Immature natural killer cell (primary cell): ENCODE results near the gene CFLAR. TPM values are rescaled to one million over a fixed set of nuclear protein-coding genes. Genes with fewer than 3 reads are reported as not detected.
"Not testable (repeated sequence)": the region's sequence is repeated elsewhere in the genome, so short reads cannot be mapped to it uniquely, and the experiment has no call there.

ENCODE experiments used
- DNase-seq, 3 donors: peaks; one replicate each; pipeline ENCODE4 v3.0.0; 2022; ENCODE audit warnings: mixed read lengths in 1 of 3
- H3K27ac Mint-ChIP-seq, 6 donors: one replicate each; pipeline ENCODE4 v1.8.0; 2020; ENCODE audit warnings: mixed read lengths in 6 of 6, mild to moderate bottlenecking in 5 of 6, inconsistent platforms in 4 of 6, moderate library complexity in 3 of 6
- H3K27me3 Mint-ChIP-seq, 3 donors: one replicate each; pipeline ENCODE4 v1.8.0; 2020 to 2021; ENCODE audit warnings: low read depth in 3 of 3, mild to moderate bottlenecking in 3 of 3, mixed read lengths in 3 of 3, moderate library complexity in 3 of 3, inconsistent platforms in 1 of 3
- H3K36me3 Mint-ChIP-seq, 3 donors: one replicate each; pipeline ENCODE4 v1.8.0; 2020; ENCODE audit warnings: mixed read lengths in 3 of 3, inconsistent platforms in 2 of 3, mild to moderate bottlenecking in 2 of 3
- H3K4me1 Mint-ChIP-seq, 2 donors: one replicate each; pipeline ENCODE4 v1.8.0; 2020; ENCODE audit warnings: inconsistent platforms in 2 of 2, mild to moderate bottlenecking in 2 of 2, mixed read lengths in 2 of 2, moderate library complexity in 1 of 2
- H3K4me3 Mint-ChIP-seq, 5 donors: one replicate each; pipeline ENCODE4 v1.8.0; 2020; ENCODE audit warnings: mild to moderate bottlenecking in 5 of 5, mixed read lengths in 5 of 5, inconsistent platforms in 3 of 5, moderate library complexity in 3 of 5
- H3K9me3 Mint-ChIP-seq, 6 donors: one replicate each; pipeline ENCODE4 v1.8.0; 2020; ENCODE audit warnings: mild to moderate bottlenecking in 6 of 6, mixed read lengths in 6 of 6, inconsistent platforms in 4 of 6, moderate library complexity in 3 of 6
- polyA plus RNA-seq, 3 donors: library from polyadenylated mRNA; unstranded; fragments of 300-500 nt; fragmentation: Illumina TruSeq; gene quantifications; one replicate each; pipeline ENCODE4 v1.2.3, GENCODE V29; 2021

CFLAR gene
- polyA plus RNA-seq, 3 donors from 2014 or later = 167 to 262 (median 242) TPM

- peaks cover 6 to 32% of the 10 kb centered on the region in 2 donors for H3K4me1 Mint-ChIP-seq
- H3K27me3 Mint-ChIP-seq = no peaks in the 10 kb centered on the region
- H3K9me3 Mint-ChIP-seq = no peaks in the 10 kb centered on the region
- DNase-seq = no peak
- peaks cover 18 to 35% (median 26%) of the 10 kb centered on the region in 3 donors for H3K36me3 Mint-ChIP-seq
- H3K4me3 Mint-ChIP-seq = no peak overlapping the region
- peak overlapping the region in 5 of 6 donors; percentile 19 to 76 (median 62) for H3K27ac Mint-ChIP-seq
Observed at GRCh38 chr2:201144101-201145051, 28.4 kb downstream of the CFLAR start.

- DNase-seq = no peak
- Mint-ChIP-seq H3K9me3 (no peaks in the 10 kb centered on the region), H3K4me3 (no peak overlapping the region), H3K36me3 (peaks cover 11 to 48% (median 30%) of the 10 kb centered on the region in 3 donors), H3K27ac (peak overlapping the region; percentile 38 to 87 (median 73)), H3K27me3 (no peaks in the 10 kb centered on the region), H3K4me1 (peaks cover 37 to 54% of the 10 kb centered on the region in 2 donors)
Observed at GRCh38 chr2:201148434-201148990, 32.5 kb downstream of the CFLAR start.

DNA sequence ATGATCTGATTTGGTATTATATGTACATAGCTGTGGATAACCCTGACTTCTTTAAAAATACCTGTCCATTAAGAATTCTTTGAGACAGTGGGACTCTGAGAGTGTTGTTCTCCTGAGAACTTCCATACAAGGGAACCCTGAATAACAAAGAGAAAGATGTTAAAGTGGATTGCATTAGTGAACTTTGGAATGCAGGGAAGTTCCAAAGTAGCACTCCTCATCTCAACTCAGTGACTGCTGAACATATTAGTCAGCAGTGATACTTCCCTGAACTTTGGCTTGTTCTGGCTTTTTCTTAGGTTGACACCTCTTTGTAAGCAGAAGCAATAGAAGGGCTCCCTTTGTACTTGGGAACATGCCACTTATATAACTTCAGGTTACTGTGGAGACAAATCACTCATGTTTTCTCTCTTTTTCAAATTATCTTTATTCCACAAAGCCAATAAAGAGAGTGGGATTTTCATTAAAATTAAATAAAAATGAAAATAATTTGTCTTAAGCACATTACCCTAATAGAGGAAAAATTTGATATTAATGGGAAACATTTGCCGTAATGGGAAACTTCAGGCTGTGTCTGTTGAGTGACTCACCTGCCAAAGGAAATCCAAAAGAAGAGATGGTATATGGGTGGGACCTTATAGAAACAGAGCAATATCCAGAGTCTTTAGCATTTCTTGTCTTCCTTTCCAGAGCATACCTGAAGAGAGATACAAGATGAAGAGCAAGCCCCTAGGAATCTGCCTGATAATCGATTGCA lies 33.3 kb downstream of the CFLAR start:
- Mint-ChIP-seq H3K4me3 (no peak overlapping the region), H3K36me3 (peaks cover 11 to 49% (median 30%) of the 10 kb centered on the region in 3 donors), H3K27me3 (no peaks in the 10 kb centered on the region), H3K27ac (peak overlapping the region; percentile 38 to 87 (median 82)), H3K4me1 (peaks cover 37 to 56% of the 10 kb centered on the region in 2 donors), H3K9me3 (no peaks in the 10 kb centered on the region)
- DNase-seq = no peak

- H3K27ac Mint-ChIP-seq = peak overlapping the region; percentile 28 to 84 (median 61)
- peaks cover 39 to 62% of the 10 kb centered on the region in 2 donors for H3K4me1 Mint-ChIP-seq
- not testable (repeated sequence) for H3K9me3 Mint-ChIP-seq, H3K27me3 Mint-ChIP-seq, DNase-seq, H3K4me3 Mint-ChIP-seq
- H3K36me3 Mint-ChIP-seq = peaks cover 11 to 55% (median 33%) of the 10 kb centered on the region in 3 donors
Observed at GRCh38 chr2:201149821-201150165, 33.8 kb downstream of the CFLAR start.

DNA sequence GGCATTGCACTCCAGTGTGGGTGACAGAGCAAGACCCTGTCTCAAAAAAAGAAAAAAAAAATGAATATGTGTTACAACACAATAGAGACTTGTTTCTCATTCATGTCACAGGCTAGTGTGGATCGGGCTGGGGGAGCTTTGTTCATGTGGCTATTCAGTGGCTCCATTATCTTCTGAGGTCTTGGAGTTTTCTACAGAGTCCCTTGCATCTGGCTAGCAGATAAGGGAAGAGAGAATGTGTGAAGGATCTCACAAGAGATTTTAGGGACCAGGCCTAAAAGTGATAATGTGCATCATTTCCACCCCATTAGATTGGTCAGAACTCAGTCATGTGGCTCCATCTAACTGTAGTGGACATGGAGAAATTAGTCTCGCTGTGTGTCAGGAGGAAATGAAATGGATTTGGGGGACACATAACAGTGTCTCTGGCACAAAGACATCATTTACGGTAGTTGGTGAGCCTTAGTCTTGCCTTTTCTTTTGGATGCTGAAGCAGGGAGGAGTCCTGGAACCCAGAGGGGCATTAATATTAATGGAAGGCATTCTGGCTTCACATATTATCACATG lies 34.6 kb downstream of the CFLAR start:
- Mint-ChIP-seq H3K27me3 (no peaks in the 10 kb centered on the region), H3K4me3 (peak overlapping the region in 1 of 5 donors; percentile 25), H3K9me3 (no peaks in the 10 kb centered on the region), H3K27ac (peak overlapping the region; percentile 81 to 93 (median 90)), H3K36me3 (peaks cover 9 to 54% (median 33%) of the 10 kb centered on the region in 3 donors), H3K4me1 (peaks cover 42 to 61% of the 10 kb centered on the region in 2 donors)
- no peak for DNase-seq

- DNase-seq = no peak
- peak overlapping the region; percentile 81 to 93 (median 90) for H3K27ac Mint-ChIP-seq
- H3K27me3 Mint-ChIP-seq = no peaks in the 10 kb centered on the region
- peak overlapping the region in 2 of 5 donors; percentile 10 to 37 for H3K4me3 Mint-ChIP-seq
- no peaks in the 10 kb centered on the region for H3K9me3 Mint-ChIP-seq
- H3K4me1 Mint-ChIP-seq = peaks cover 42 to 67% of the 10 kb centered on the region in 2 donors
- H3K36me3 Mint-ChIP-seq = peaks cover 7 to 51% (median 36%) of the 10 kb centered on the region in 3 donors
Observed at GRCh38 chr2:201151127-201151981, 35.4 kb downstream of the CFLAR start.

DNA sequence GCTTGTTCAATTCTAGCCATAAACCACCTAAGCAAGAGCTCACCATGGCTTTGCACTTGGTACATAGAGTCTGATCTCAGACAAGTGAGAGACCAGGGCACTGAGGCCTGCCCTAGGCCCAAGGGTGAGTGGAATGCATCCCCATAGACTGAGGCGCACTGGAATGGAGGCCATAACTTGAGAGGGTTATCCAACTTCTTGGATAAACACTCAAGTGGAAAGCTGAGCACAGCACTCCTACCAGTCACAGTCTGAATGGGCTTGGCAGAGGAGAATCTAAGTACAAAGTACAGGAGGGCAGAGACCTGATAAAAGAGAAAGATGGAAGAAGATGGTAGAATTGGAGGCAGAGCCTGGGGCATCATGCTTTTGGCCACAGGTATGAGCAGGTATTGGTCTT lies 36.6 kb downstream of the CFLAR start:
- peak overlapping the region; percentile 76 to 91 (median 80) for H3K27ac Mint-ChIP-seq
- DNase-seq = no peak
- H3K36me3 Mint-ChIP-seq = peaks cover 7 to 45% (median 36%) of the 10 kb centered on the region in 3 donors
- no peak overlapping the region for H3K4me3 Mint-ChIP-seq
- H3K27me3 Mint-ChIP-seq = no peaks in the 10 kb centered on the region
- no peaks in the 10 kb centered on the region for H3K9me3 Mint-ChIP-seq
- H3K4me1 Mint-ChIP-seq = peaks cover 40 to 68% of the 10 kb centered on the region in 2 donors

DNA sequence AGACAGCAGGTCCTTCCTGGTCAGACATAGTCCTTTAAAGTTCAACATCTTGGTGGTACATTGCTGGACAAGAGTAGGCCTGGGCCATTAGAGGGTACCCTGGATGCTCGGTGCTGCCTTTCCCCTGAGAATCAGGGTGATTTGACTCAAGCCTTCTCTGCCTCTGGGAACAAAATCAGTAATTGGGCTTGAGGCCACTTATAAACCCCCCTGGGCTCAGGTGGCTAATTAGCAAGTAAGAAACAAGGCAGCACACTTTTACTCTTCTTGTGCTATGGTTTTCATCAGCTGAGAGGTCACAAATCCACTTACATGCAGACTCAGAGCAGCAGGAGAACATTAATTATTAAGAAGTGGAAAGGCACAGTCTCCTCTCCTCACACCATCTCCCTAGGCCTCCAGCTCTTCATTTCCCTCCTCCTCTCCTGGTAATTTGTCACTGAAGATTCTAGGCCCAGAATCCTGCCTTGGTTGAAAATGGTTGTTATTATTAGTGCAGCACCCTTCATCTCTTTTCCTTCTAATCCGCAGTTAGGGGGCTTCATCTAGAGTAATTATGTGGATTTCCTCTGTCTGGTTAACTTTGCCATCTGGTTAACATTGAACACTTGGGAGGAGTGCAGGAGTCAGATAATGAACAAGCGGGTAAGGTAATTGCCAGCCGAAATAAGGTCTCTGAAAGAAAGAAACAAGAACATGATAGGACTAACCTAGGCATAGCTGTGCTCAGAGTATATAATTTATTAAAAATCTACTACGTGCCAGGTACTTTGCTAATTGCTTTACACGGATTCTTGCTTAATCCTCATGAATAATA lies 37.2 kb downstream of the CFLAR start:
- peaks cover 7 to 52% (median 42%) of the 10 kb centered on the region in 3 donors for H3K36me3 Mint-ChIP-seq

GRCh38 chr2:201154615-201155399 lies 38.8 kb downstream of the CFLAR start:
- Mint-ChIP-seq H3K4me1 (peaks cover 43 to 65% of the 10 kb centered on the region in 2 donors), H3K36me3 (peaks cover 7 to 47% (median 38%) of the 10 kb centered on the region in 3 donors), H3K4me3 (no peak overlapping the region)

More for the DNA sequence above, 37.2 kb downstream of the CFLAR start:
- DNase-seq = no peak
- Mint-ChIP-seq H3K9me3 (no peaks in the 10 kb centered on the region), H3K4me3 (no peak overlapping the region), H3K27ac (peak overlapping the region; percentile 76 to 91 (median 80)), H3K4me1 (peaks cover 47 to 73% of the 10 kb centered on the region in 2 donors), H3K27me3 (no peaks in the 10 kb centered on the region)

DNA sequence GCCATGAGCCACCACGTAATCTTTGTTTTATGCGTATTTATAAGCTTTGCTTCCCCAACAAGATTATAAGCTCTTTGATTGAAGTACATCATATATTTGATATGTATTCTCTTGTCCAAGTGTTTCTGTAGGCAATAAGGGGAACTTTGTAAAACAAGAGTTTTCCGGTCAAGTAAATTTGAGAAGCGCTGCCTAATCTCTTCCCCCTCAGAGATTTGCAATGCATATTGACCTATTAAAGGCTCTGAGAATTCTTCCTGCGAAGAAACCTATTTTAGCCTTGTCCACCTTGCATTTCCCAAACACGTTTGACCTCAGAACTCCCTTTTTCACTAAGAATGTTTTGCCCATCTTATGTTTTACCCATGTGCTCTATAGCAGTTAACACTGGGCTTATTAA lies 40.1 kb downstream of the CFLAR start:
- Mint-ChIP-seq H3K27me3 (peaks cover 0 to 2% (median 0%) of the 10 kb centered on the region in 3 donors), H3K36me3 (peaks cover 14 to 50% (median 40%) of the 10 kb centered on the region in 3 donors), H3K4me1 (peaks cover 36 to 63% of the 10 kb centered on the region in 2 donors), H3K27ac (peak overlapping the region; percentile 50 to 90 (median 70)), H3K4me3 (no peak overlapping the region), H3K9me3 (no peaks in the 10 kb centered on the region)
- no peak for DNase-seq

More at GRCh38 chr2:201154615-201155399, 38.8 kb downstream of the CFLAR start:
- Mint-ChIP-seq H3K27me3 (no peaks in the 10 kb centered on the region), H3K27ac (peak overlapping the region; percentile 35 to 83 (median 71)), H3K9me3 (no peaks in the 10 kb centered on the region)
- DNase-seq = no peak

DNA sequence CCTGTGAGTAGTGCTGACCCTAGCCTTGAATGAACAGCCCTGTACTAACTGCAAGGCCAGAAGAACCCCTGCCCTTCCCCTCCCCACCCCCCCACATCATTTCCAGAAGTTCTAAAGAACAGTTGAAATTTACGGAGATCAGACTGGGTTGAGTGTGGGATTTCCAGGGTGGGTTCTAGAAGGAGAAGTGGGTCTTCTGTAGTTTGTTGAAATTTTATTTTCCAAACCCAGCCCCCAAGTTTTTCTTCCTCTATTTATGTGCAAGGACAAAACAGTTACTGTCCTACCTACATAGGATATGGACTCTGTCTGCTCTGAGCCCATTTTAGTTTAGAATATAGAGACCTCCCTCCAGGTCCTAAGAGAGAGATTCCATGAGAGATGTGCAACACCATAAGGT lies 40.7 kb downstream of the CFLAR start:
- H3K27ac Mint-ChIP-seq = peak overlapping the region in 5 of 6 donors; percentile 22 to 90 (median 72)
- H3K9me3 Mint-ChIP-seq = no peaks in the 10 kb centered on the region
- DNase-seq = no peak
- H3K27me3 Mint-ChIP-seq = peaks cover 0 to 2% (median 0%) of the 10 kb centered on the region in 3 donors
- H3K4me1 Mint-ChIP-seq = peaks cover 30 to 57% of the 10 kb centered on the region in 2 donors
- H3K4me3 Mint-ChIP-seq = no peak overlapping the region
- peaks cover 14 to 44% (median 37%) of the 10 kb centered on the region in 3 donors for H3K36me3 Mint-ChIP-seq
